ENCODE measurements around the gene NPAS3.

GRCh38 chr14:33342299-33342974 is 403.8 kb downstream of the NPAS3 start:
- TF ChIP-seq POLR2AphosphoS5 (IDR thresholded peaks at IDR 0.05; ENCODE audit: low read depth, low read length) (no peak), TAF1 (IDR thresholded peaks at IDR 0.05; ENCODE audit: borderline replicate concordance, insufficient read depth, low read length) (no peak), SIN3A (IDR thresholded peaks at IDR 0.05; ENCODE audit: borderline replicate concordance, insufficient read depth, low read length) (no peak)
- TF ChIP-seq, protein P1, sequence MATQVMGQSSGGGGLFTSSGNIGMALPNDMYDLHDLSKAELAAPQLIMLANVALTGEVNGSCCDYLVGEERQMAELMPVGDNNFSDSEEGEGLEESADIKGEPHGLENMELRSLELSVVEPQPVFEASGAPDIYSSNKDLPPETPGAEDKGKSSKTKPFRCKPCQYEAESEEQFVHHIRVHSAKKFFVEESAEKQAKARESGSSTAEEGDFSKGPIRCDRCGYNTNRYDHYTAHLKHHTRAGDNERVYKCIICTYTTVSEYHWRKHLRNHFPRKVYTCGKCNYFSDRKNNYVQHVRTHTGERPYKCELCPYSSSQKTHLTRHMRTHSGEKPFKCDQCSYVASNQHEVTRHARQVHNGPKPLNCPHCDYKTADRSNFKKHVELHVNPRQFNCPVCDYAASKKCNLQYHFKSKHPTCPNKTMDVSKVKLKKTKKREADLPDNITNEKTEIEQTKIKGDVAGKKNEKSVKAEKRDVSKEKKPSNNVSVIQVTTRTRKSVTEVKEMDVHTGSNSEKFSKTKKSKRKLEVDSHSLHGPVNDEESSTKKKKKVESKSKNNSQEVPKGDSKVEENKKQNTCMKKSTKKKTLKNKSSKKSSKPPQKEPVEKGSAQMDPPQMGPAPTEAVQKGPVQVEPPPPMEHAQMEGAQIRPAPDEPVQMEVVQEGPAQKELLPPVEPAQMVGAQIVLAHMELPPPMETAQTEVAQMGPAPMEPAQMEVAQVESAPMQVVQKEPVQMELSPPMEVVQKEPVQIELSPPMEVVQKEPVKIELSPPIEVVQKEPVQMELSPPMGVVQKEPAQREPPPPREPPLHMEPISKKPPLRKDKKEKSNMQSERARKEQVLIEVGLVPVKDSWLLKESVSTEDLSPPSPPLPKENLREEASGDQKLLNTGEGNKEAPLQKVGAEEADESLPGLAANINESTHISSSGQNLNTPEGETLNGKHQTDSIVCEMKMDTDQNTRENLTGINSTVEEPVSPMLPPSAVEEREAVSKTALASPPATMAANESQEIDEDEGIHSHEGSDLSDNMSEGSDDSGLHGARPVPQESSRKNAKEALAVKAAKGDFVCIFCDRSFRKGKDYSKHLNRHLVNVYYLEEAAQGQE (IDR thresholded peaks at IDR 0.05; ENCODE audit: insufficient read depth in 1 of 2, low read depth in 2 of 2, low read length in 2 of 2) = no peak

Measured in PFSK-1 (cell line).